A673 (cell line): Measurements from ENCODE around the gene DIAPH1. TPM values are rescaled to one million over a fixed set of nuclear protein-coding genes. Genes with fewer than 3 reads are reported as not detected.

ENCODE experiments used
- BruUV-seq: library from RNA; stranded (reverse); fragments of 400-500 nt; replicated peaks from 2 replicates; lab custom pipeline; 2021; lab: Mats Ljungman, UMichigan
- CTCF ChIA-PET: fragments of 300-600 bp; sonication (Branson Sonifier 250); formaldehyde crosslinking; loops from one replicate; lab custom pipeline; 2022; ENCODE audit warnings: antibody characterized with exemption; lab: Charles Lee
- POLR2A ChIA-PET: fragments of 300-600 bp; sonication (Branson Sonifier 250); formaldehyde crosslinking; loops from one replicate; lab custom pipeline; 2022; ENCODE audit warnings: antibody characterized with exemption; ENCODE audit not compliant: low non-redundant PET; lab: Charles Lee
- DNase-seq: peaks from one replicate; pipeline ENCODE4 v3.0.0-alpha.2; 2015; ENCODE audit warnings: low spot score
- H3K27ac ChIP-seq: fragments of 200-600 bp; sonication (generic); 2 replicates; pipeline ENCODE4 v1.5.1; 2016; ENCODE audit warnings: mixed run types, low read depth, mild to moderate bottlenecking, mixed read lengths, antibody characterized with exemption, low read length; ENCODE audit not compliant: poor library complexity, severe bottlenecking
- H3K27me3 ChIP-seq: fragments of 200-600 bp; sonication (generic); replicated peaks from 2 replicates; pipeline ENCODE4 v1.6.1; 2017; ENCODE audit warnings: mixed run types, low read depth, mild to moderate bottlenecking, mixed read lengths, antibody characterized with exemption, low read length; ENCODE audit not compliant: insufficient read depth, poor library complexity
- H3K36me3 ChIP-seq: fragments of 200-600 bp; sonication (generic); 2 replicates; pipeline ENCODE4 v1.6.1; 2016; ENCODE audit warnings: mixed run types, mild to moderate bottlenecking, mixed read lengths, antibody characterized with exemption, low read length; ENCODE audit not compliant: insufficient read depth, poor library complexity, severe bottlenecking
- H3K4me1 ChIP-seq: fragments of 200-600 bp; sonication (generic); 2 replicates; pipeline ENCODE4 v1.6.1; 2017; ENCODE audit warnings: mixed run types, mild to moderate bottlenecking, mixed read lengths, antibody characterized with exemption, low read length; ENCODE audit not compliant: insufficient read depth, poor library complexity, severe bottlenecking
- H3K4me3 ChIP-seq: fragments of 200-600 bp; sonication (generic); 2 replicates; pipeline ENCODE4 v1.5.1; 2016; ENCODE audit warnings: low read depth, mixed run types, mild to moderate bottlenecking, mixed read lengths, low read length; ENCODE audit not compliant: poor library complexity, severe bottlenecking
- H3K9me3 ChIP-seq: fragments of 200-600 bp; sonication (generic); 2 replicates; pipeline ENCODE4 v1.6.1; 2016; ENCODE audit warnings: mixed run types, low read depth, mild to moderate bottlenecking, mixed read lengths, antibody characterized with exemption, low read length; ENCODE audit not compliant: poor library complexity, severe bottlenecking
- EZH2 ChIP-seq: fragments of 200-600 bp; sonication (generic); IDR thresholded peaks from 2 replicates; pipeline ENCODE4 v1.6.1; 2017; ENCODE audit warnings: borderline replicate concordance, low read depth, mild to moderate bottlenecking, mixed read lengths, antibody characterized with exemption, low read length; ENCODE audit not compliant: poor library complexity, severe bottlenecking
- intact Hi-C: fragments of 100-400 bp; cut with micrococcal nuclease; formaldehyde crosslinking; loops from one replicate; pipeline ENCODE4 v1.10.0; 2022; ENCODE audit not compliant: unreplicated experiment
- total RNA-seq: library from RNA; stranded (reverse); gene quantifications from 2 replicates; pipeline ENCODE4 v1.2.3, GENCODE V29; 2021
- TF ChIP-seq, protein P1 (sequence below): fragments of 300-800, 200-600 bp; sonication (generic); conservative IDR thresholded peaks from 2 replicates; pipeline ENCODE4 v1.5.1; 2017; ENCODE audit warnings: low read depth, mild to moderate bottlenecking, antibody characterized with exemption, low read length, moderate library complexity, mixed read lengths

DIAPH1 gene
- total RNA-seq, 1 experiment from 2014 or later: 109 TPM

DNA sequence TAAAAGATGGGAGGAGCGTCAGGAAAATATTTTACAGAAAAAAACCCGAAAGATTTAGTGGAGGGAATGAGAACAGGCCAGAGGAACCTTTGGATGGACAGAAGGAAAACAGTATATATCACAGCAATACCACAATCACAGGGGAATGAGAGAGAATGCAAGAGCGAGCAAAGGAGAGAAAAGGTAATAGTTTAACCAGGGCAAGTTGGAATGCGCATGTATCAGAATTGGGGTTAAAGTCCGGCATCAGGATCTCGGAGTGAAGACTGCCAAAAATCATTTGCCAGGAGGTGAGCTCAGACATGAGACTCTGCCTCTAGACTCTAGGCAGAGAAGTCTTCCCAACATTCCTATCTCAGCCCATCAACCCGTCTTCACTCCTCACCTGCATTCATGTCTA lies 93.1 kb downstream of the DIAPH1 start:
- TF ChIP-seq, protein P1, sequence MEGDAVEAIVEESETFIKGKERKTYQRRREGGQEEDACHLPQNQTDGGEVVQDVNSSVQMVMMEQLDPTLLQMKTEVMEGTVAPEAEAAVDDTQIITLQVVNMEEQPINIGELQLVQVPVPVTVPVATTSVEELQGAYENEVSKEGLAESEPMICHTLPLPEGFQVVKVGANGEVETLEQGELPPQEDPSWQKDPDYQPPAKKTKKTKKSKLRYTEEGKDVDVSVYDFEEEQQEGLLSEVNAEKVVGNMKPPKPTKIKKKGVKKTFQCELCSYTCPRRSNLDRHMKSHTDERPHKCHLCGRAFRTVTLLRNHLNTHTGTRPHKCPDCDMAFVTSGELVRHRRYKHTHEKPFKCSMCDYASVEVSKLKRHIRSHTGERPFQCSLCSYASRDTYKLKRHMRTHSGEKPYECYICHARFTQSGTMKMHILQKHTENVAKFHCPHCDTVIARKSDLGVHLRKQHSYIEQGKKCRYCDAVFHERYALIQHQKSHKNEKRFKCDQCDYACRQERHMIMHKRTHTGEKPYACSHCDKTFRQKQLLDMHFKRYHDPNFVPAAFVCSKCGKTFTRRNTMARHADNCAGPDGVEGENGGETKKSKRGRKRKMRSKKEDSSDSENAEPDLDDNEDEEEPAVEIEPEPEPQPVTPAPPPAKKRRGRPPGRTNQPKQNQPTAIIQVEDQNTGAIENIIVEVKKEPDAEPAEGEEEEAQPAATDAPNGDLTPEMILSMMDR: no peak
- TF ChIP-seq EZH2: no peak
- intact Hi-C loops: no loop called here
- no peak overlapping the region for H3K4me3 ChIP-seq
- peaks cover 72% of the 10 kb centered on the region for H3K4me1 ChIP-seq
- CTCF ChIA-PET: interaction anchor here (1.5 to 1.9 kb wide), 2 partner anchors 12 to 31 kb away, joined by 7 to 11 read pairs; no protein-coding TSS in a partner anchor
- peak overlapping the region; percentile 93 for H3K27ac ChIP-seq
- H3K9me3 ChIP-seq: no peaks in the 10 kb centered on the region
- H3K27me3 ChIP-seq: no peaks in the 10 kb centered on the region
- H3K36me3 ChIP-seq: peaks cover 40% of the 10 kb centered on the region
- DNase-seq: no peak
- POLR2A ChIA-PET: no interaction called here
- BruUV-seq: TSS peak; percentile 80

DNA sequence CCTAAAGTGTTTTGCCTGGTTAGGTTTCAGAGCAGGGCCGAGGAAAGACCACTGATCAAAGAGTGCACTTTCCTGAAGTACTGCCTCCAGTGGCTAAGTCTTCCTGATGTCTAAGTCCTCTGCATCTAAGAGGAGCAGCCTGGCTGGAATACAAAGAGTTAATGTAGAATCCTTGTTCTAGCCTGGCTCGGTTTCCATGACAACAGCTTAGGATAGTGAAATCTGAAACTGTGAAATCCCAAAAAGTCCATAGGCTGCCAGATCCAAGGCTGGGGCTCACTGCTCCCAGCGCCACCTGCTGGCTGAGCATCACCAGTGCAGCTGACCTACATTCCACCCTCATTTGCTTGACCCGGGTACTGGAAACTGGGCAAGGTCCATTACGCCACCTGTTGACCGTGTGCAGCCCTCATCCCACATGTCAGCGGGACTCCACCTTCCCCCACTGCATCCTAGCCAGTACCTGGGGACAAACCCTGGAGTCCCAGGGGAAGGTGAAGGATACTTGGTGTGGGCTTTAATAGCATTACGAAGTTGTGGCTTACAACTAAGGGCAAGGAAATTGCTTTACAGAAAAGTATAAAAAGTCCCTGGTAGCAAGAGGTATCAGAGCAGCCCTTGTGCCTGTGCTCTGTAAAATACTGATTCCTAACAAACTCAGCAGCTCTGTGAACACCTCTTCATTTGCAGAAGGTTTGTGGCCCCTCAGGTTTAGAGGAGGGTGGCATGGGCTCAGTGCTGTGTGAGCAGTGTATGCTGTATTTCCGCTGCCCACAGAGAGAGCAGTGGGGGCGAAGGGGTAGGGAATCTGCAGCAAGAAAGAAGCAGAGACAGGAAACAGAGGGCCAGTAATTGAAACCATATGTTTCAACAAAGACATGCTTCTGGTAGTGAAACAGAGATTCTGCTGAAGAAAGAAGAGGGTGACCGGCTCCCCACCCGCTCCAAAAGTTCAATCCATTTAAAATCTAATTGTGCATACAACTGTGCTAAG lies 93.9 kb downstream of the DIAPH1 start:
- Histone ChIP-seq H3K27me3 (no peaks in the 10 kb centered on the region), H3K4me1 (peaks cover 72% of the 10 kb centered on the region), H3K36me3 (peaks cover 43% of the 10 kb centered on the region), H3K27ac (peak overlapping the region; percentile 93), H3K9me3 (no peaks in the 10 kb centered on the region), H3K4me3 (peak overlapping the region; percentile 27)
- BruUV-seq: no TSS peak
- ChIA-PET CTCF (interaction anchor here (0.6 to 1.9 kb wide), 11 partner anchors 11 to 733 kb away, joined by 3 to 11 read pairs (median 4); partner anchors contain the start of genes PCDHB14, PCDHGA11 and PCDHGC3), POLR2A (interaction anchor here (1.0 kb wide), 1 partner anchor 11 kb away, joined by 3 read pairs; no protein-coding TSS in a partner anchor)
- TF ChIP-seq, protein P1: peak; percentile 100
- TF ChIP-seq EZH2: no peak
- intact Hi-C loops: loop anchor here (1.0 to 5.0 kb wide), 4 partner anchors 12 to 128 kb away; partner anchors contain the start of genes PCDHGB5 and PCDHGC3
- peak; percentile 99 for DNase-seq

DNA sequence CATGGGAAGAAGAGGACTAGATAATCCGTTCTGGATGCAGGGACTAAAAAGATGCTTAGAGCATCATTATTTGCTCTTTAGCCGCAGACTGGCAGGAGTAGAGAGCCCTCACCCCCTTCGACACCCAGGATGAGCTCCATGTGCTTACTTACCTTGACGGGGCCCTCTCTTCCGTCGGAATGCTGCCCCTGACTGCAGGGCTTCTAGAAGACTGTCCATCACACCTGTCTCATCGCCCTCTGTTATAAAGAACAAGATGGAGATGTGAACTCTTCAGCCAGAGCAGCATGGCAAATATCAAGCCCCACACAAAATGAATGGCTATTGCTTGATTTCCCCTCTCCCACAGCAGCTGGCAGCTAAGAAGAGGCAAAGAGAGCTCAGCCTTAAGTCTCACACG lies 94.8 kb downstream of the DIAPH1 start:
- H3K27me3 ChIP-seq: no peaks in the 10 kb centered on the region
- CTCF ChIA-PET: interaction anchor here (0.6 to 2.0 kb wide), 12 partner anchors 11 to 734 kb away, joined by 3 to 11 read pairs (median 4); partner anchors contain the start of genes PCDHB14, PCDHGA11 and PCDHGC3
- TF ChIP-seq, protein P1: no peak
- TF ChIP-seq EZH2: no peak
- H3K36me3 ChIP-seq: peaks cover 43% of the 10 kb centered on the region
- POLR2A ChIA-PET: interaction anchor here (1.0 kb wide), 1 partner anchor 10 kb away, joined by 3 read pairs; no protein-coding TSS in a partner anchor
- TSS peak; percentile 31 for BruUV-seq
- peaks cover 81% of the 10 kb centered on the region for H3K4me1 ChIP-seq
- H3K9me3 ChIP-seq: no peaks in the 10 kb centered on the region
- DNase-seq: no peak
- H3K4me3 ChIP-seq: peak overlapping the region; percentile 2
- intact Hi-C loops: loop anchor here (1.0 to 5.0 kb wide), 4 partner anchors 11 to 127 kb away; partner anchors contain the start of genes PCDHGB5 and PCDHGC3
- H3K27ac ChIP-seq: peak overlapping the region; percentile 79
